GM18508 (cell line): ENCODE data around the gene MYNN.

ENCODE experiments used
- ATAC-seq: cut with Tn5 transposase; IDR thresholded peaks from one replicate; pipeline ENCODE4 v1.9.1; 2021; ENCODE audit warnings: moderate number of reproducible peaks; ENCODE audit not compliant: insufficient read depth, unreplicated experiment

Gene MYNN

DNA sequence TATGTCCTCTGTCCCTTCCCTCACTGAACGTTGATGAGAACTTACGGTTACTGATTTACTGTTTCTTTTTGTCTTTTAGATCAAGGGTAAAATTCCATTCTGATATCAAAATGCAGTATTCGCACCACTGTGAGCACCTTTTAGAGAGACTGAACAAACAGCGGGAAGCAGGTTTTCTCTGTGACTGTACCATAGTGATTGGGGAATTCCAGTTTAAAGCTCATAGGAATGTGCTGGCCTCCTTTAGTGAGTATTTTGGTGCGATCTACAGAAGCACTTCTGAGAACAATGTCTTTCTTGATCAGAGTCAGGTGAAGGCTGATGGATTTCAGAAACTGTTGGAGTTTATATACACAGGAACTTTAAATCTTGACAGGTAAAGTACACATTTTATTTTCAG is 990 bp downstream of the MYNN start:
- ATAC-seq = no peak

DNA sequence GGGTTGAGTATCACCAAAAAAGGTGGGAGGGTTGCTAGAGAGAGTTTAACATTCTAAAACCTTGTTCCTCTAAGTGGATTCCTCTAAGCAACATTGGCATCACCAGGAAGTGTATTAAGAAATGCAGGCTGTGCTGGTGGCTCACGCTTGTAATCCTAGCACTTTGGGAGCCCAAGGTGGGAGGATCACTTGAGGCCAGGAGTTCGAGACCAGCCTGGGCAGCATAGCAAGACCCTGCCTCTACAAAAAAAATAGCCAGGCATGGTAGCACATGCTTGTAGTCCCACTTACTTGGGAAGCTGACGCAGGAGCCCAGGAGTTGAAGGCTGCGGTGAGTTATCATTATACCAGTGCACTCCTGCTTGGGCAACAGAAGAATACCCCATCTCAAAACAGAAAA is 4.6 kb downstream of the MYNN start:
- no peak for ATAC-seq

DNA sequence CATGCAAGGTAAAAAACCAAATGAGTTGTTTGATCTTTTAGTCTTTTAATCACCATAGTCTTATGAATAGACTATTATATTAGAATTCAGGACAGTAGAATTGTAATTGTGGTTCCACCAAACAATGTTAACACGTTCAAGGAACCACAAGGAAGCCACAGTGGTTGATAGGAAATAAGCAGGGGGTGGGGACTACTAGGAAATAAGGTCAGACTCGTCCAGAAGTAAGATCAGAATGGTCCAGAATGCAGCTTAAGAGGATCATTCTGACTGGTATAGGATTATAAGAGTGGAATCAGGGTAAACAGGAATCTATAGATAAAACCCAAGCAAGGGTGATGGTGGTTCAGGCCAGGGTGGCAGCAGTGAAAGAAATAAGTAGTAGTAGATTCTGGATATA is 7.5 kb downstream of the MYNN start:
- ATAC-seq = no peak

DNA sequence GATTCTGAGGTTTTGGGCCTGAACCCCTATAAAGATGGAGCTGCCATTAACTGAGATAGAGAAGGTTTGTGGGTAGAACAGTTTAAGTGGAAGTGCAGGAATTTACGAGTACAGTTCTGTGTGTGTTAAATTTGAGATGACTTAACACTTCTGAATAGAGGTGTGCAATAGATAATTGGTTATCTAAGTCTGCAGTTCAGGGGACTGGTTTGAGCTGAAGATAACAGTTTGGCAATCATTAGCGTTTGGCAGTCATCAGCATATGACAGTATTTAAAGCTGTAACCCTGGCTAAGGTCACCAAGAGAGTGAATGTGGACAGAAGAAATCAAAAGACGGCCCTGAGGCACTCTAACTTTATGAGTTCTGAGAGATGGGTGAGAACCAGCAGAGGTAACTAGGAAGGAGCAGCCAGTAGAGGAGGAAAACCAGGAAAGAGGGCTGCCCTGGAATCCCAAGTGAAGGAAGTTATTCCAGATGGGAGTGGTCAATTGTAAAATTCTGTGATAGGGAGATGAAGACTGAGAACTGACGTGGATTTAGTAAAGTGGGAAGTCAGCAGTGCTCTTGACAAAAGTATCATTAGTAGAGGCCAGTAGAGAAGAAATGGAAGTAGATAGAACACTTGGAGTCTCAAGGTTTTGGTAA is 8.1 kb downstream of the MYNN start:
- no peak for ATAC-seq

DNA sequence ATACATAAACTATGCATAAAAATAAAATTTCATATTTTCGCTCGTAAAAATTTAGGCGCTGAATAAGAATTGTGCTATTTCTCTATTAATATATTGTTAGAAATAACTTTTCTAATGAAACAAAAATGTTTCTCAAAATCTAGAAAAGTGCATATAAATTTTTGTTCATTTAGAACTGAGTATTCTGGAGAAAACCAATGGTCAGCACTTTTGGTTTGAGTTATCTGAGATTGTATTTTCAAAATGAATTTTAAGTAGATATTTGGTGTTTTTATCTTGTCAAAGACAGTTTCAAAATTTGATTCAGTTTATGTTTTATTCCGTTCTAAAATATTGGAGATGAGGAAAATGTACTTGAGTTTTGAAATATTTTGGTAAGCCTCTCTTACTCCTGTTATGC is 13.9 kb downstream of the MYNN start:
- ATAC-seq = no peak

DNA sequence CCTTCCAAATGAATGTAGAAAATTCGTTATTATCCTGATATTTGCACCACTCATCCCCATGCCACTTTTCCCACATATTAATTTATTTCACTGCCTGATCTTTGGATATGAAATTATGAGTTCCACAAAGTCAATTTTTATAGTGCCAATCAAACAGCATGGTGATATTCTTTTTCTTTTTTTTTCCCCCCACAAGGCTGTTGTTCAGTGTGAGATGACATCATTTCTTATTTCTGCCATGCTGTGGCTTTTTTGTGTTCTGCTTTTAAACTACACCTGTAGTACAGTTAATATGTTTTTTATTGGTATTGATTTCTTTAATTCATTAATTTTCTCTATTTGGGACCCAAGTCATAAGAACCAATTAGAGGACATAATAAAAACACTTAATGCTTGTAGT is 14.6 kb downstream of the MYNN start:
- ATAC-seq = no peak

DNA sequence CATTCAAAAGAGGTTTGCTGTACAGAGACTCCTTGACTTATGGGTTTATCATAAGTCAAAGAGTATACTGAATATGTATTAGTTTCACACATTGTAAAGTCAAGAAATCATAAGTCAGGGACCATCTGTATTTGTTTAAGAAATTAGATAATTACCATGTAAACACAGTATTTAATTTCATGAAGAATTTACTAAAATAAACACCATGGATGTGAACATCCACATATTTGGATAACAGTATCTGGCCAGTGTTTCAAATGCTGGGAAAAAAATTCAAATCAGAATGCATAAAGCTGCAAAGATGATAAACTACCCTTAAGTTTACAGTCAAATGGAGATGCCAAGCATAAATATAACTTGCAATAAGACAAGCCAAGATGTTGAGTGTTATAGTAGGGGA is 17.0 kb downstream of the MYNN start:
- no peak for ATAC-seq

DNA sequence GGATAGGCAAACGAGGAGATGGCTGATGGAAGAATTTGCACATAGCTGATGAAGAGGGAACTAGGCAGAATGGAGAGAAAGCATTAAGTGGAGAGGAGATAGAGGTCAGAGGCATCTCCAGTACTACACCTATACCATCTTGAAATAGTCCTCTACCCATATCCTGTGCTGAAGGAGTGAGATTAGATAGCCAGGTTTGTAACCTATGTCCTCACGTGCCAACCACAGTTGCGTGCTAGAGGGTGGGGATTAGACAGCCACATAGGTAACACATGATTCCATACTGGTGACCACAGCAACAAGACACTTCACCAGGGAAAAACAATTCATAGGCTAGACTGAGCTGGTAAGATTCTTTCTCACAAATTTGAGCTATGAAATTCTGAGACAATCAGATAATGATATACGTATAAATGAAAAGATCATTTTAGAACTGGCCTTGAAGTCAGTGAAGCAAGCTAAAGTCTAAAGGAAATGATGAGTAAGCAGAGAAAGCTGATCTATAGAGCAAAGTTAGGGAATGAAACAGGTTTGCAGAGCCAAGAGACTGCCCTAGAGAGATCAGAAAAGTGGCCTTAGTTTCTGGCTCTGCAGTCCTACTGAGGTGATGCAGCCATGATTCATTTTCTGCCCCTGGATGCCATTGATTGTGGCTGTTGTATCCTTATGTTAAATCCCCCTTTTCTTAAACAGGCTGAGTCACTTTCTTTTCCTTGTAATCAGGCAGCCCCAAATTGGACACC is 17.7 kb downstream of the MYNN start:
- no peak for ATAC-seq

DNA sequence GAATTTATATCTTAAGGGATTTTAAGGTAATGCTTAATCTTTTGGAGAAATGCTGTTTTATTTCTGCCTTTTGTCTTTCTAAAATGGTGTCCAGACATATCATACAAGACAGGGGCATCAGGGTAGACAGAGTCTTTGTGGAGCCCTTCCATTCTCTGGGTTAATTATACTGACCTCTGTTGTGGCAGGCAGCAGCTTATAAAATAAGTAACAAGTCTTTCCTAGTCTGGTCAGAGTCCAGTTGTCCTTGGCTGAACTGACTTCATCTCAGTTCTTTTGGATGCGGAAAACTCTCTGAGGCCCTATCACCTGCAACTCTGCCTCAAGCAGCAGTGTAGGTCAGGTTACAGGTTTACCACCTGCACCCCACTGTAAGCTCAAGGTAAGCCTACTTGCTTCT is 19.2 kb downstream of the MYNN start:
- ATAC-seq = no peak

DNA sequence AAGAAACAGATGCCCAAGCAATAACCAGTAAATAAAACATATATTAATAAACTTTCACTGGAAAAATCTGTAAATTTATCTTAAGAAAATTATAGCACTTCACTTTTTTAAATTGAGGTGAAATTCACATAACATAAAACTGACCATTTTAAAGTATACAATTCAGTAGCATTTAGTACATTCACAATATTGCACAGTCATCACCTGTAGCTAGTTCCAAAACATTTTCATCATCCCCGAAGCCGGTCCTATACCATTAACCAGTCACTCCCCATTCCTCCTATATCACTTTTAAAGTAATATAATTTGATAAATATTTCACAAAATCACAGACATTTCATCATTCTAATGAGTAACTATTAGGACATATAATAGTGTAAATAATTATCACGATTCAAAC is 31.5 kb downstream of the MYNN start:
- ATAC-seq = no peak

DNA sequence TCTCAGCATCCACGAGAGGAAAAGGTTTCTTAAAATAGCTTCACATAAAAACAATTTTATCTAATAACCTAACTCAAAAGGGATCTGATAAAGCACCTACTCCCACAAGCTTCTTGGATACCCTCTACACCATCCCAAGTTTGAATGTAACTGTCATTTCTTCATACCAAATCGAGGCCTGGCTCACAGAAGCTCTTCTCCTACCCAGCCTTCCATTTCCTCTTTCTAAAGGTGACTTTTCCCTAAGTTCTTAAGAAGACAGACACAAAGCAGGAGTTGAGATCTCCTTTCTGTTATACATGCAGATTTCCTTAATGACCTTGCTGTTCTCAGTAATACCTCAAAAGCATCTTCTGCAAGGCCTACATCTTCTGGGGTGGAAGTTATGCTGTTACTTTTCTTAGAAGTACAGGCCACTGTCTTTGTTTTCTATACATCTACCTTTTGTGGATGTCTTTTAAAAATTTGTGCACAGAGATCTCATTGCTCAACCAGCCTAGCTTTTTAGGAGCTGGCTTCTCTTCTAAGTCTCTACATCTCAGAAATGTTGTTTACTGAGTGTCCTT is 36.1 kb downstream of the MYNN start:
- ATAC-seq = no peak

DNA sequence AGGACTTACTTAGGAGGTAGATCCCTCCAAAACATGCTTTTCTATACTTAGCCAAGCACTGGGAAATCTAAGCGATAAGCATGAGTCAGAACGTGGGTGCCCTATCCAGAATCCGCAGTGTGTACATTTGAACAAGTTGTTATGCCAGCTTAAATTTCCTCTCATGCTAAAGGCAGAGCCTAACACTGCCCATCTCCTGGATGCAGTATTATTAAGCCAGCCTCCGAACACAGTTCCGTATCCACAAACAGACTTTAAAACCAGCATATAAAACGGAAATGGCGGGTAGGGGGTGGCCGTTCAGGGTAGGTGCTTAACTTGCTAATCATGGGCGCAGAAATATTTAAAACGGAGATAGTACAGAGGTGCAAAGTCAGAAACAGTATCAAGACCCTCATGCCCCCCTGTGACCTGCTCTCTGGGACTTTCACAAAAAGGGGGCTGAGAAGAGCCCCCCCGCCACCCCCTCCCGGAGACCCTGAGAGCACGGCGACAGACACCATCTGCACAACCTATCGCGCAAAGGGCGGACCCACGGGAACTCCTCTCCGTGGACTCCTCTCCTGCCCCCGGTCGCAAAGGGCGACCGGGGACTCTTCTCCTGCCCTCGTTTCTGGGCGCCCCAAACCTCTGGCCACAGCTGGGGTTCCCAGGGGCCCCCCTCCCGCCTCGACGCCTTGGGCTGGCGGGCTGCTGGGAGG is 38.6 kb downstream of the MYNN start:
- ATAC-seq = no peak

DNA sequence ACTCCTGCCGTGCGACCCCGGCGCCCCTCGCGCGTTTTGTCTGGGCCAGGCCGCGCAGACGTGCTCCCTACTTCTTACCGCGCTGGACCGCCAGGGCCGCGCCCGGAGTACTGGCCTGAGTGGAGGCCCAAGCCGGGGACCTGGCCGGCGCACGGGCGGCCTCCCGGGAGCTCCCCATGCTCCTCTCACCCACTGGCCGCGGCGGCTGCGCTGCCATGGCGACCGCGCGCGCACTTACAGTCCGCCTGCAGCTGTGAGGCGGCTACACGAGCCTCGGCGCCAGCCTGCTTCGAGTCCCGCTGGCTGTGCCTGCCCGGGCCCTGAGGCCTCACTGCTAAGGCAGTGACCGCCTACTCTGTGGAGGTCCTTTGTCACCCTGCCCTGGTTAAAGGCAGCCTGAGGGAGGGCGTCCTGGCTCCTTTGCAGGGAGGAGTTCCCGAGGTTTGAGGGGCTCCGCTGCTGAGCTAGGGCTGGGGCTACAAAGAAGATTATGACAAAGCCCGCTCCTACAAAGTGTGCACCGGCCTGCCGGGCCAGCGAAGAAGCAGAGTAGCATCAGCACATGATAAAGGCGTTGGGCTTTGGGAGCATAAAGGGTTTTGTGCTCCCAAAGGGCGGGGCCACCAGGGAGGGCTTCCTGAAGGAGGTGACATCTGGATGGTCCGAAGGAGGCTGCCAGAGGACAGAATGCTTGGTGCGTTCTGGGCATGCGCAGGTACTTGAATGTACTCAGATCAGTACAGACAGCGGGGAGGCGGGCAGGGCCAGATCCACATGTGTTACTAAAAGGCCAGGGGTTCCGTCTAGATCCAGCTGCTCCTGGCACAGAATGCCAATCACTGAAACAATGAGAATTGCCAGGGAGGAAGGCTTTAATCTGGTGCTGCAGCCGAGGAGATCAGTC is 39.4 kb downstream of the MYNN start, which contains the start of the genes LRRC34 and LRRIQ4:
Gene LRRC34 (minus strand): TSS at position 573 of the 904 bp plus-strand sequence. CDS start 356 bp downstream, at position 217.
Gene LRRIQ4 (plus strand): TSS at position 539 of the 904 bp plus-strand sequence. CDS start 9,052 bp downstream, outside the sequence.
- peak; percentile 37 for ATAC-seq

DNA sequence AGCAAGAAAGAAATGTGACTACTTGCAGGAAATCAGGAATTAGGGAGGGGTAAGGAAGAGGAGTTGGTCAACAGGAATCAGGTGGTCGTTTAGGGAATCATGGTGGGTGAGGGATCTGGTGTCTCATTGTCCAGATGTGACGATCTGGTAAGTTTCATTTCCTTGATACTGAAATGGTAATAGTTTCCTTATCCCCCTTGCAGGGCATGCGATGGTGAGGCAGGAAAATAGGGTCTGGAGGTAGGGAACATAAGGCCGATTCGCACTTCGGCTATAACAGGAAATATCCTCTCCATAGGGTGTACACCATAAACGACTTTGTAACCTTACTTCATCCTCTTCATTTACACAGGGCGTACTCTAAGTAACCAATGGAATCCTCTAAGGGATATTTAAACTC is 40.1 kb downstream of the MYNN start:
- no peak for ATAC-seq

DNA sequence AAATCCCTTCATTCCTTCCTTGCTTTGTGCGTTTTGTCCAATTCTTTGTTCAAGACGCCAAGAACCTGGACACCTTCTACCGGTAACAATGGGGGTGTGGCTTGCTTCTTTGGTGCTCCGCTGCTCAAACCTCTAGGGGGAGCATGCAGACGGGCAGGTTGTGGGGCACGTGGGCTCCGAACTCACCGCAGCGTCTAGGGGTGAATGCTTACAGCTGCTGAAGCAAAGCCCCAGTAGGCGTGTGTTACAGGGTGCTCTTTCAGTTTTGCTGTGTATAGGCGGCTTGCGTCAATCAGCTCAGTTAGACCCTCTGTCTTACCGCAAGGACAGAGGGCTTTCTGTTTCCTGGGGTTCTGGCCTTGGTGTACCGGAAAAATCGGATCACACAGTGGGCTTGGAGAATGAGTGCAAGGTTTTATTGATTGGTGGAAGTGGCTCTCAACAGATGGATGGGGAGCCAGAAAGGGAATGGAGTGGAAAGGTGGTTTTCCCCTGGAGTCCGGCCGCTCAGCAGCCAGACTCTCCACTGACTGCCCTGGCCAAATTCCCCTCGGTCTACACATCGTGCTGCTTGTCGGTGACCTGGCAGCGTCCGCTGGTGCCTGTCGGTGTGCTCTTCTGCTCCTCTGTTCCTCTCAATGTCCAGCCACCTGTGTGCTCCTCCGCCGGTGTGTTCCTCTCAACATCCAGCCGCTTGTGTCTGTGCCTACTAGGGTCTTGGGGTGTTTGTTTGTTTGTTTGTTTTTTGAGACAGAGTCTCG is 40.7 kb downstream of the MYNN start:
- ATAC-seq = peak; percentile 94

DNA sequence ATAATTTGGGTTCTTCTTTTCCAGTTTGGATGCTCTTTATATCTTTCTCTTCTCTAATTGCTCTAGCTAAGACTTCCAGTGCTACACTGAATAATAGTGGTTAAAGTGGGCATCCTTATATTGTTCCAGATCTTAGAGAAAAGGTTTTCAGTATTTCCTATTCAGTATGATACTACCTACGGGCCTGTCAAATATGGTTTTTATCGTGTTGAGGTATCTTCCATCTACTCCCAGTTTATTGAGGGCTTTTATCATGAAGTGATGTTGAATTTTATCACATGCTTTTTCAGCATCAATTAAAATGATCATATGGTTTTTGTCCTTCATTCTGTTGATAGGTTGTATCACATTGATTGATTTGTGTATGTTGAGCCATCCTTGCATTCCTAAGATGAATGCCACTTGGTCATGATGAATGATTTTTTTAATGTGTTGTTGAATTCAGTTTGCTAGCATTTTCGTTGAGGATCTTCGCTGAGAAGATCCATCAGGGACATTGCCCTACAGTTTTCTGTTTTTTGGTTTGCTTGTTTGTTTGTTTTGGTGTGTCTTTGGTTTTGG is 42.5 kb downstream of the MYNN start:
- ATAC-seq = no peak

DNA sequence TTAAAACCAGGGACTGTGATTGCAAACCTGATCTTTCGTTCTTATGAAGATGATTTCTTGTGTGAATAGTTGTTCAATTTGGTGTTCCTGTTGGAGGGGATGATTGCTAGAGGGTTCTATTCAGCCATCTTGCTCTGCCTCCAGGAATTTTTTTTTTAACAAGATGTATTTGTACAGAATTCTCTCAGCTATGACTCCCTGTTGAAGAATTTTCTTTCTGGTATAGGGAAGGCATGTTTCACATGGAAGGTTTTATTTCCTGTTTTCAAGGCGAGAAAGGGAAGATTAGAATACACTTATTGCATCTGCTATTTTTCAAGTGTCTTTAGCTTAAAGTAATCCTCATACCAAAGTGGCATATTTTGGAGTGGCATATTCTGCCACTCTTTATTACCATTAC is 45.1 kb downstream of the MYNN start:
- ATAC-seq = no peak

DNA sequence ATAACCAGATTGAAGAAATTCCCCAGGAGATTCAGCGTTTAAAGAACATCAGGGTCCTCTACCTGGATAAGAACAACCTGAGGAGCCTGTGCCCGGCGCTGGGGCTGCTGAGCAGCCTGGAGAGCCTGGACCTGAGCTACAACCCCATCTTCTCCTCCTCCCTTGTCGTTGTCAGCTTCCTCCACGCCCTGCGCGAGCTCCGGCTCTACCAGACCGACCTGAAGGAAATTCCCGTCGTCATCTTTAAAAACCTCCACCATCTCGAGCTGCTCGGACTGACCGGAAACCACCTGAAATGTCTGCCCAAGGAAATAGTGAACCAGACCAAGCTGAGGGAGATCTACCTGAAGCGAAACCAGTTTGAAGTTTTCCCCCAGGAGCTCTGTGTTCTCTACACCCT is 48.9 kb downstream of the MYNN start:
- ATAC-seq = no peak

DNA sequence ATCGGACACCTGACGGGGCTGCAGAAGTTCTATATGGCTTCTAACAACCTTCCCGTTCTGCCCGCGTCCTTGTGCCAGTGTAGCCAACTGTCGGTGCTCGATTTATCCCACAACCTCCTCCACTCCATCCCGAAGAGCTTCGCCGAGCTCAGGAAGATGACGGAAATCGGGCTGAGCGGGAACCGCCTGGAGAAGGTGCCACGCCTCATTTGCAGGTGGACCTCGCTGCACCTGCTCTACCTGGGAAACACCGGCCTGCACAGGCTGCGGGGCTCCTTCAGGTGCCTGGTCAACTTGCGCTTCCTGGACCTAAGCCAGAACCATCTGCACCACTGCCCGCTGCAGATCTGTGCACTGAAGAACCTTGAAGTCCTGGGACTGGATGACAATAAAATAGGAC is 49.3 kb downstream of the MYNN start:
- no peak for ATAC-seq
